ENCODE data around the gene NR1D2. TPM values are rescaled to one million over a fixed set of nuclear protein-coding genes. Genes with fewer than 3 reads are reported as not detected.

Gene NR1D2
- polyA plus RNA-seq, 3 donors: 4.1 to 5.4 (median 5.3) TPM

- Histone ChIP-seq H3K9me3 (replicated peaks in 1 of 2; ENCODE audit: control insufficient read depth in 1 of 2, insufficient read depth in 1 of 2, low read length in 2 of 2) (no peaks in the 10 kb centered on the region), H3K27me3 (ENCODE audit: control insufficient read depth in 2 of 2, insufficient read depth in 2 of 2, low read length in 2 of 2) (no peaks in the 10 kb centered on the region), H3K27ac (ENCODE audit: low read depth in 1 of 2, low read length in 2 of 2) (no peak overlapping the region), H3K4me1 (ENCODE audit: control insufficient read depth in 1 of 2, insufficient read depth in 2 of 2, low read length in 2 of 2) (no peaks in the 10 kb centered on the region), H3K79me2 (ENCODE audit: insufficient read depth, low read length) (no peaks in the 10 kb centered on the region), H3K9ac (ENCODE audit: insufficient read depth, low read length, poor library complexity, severe bottlenecking) (no peak overlapping the region), H3K4me3 (replicated peaks in 1 of 3; ENCODE audit: low read depth in 2 of 3, low read length in 3 of 3) (no peak overlapping the region), H3K36me3 (replicated peaks in 1 of 2; ENCODE audit: control insufficient read depth in 1 of 2, insufficient read depth in 2 of 2, low read length in 2 of 2) (peaks cover 0 to 6% of the 10 kb centered on the region in 2 donors), H4K20me1 (ENCODE audit: insufficient read depth, low read length) (no peaks in the 10 kb centered on the region), H2AFZ (ENCODE audit: insufficient read depth, low read depth, low read length, poor library complexity, severe bottlenecking) (no peak overlapping the region), H3K4me2 (replicated peaks; ENCODE audit: extremely low read depth, low read length, poor library complexity, severe bottlenecking) (no peak overlapping the region)
- intact Hi-C loops (cut with micrococcal nuclease): no loop called here
- Mint-ChIP-seq H3K4me1 (no peaks in the 10 kb centered on the region), H3K36me3 (peaks cover 19 to 23% of the 10 kb centered on the region in 2 donors), H3K27ac (peak overlapping the region in 1 of 7 donors; percentile 11), H3K27me3 (ENCODE audit: low read depth in 3 of 3) (no peaks in the 10 kb centered on the region), H3K9me3 (peaks cover 0 to 2% (median 0%) of the 10 kb centered on the region in 7 donors), H3K4me3 (no peak overlapping the region)
- no peak for TF ChIP-seq CTCF (IDR thresholded peaks at IDR 0.05)
- no peak for DNase-seq
Observed at GRCh38 chr3:23904545-23904944, 40.5 kb upstream of the NR1D2 start.

GRCh38 chr3:23909341-23909740, 35.7 kb upstream of the NR1D2 start:
- Histone ChIP-seq H4K20me1 (ENCODE audit: insufficient read depth, low read length) (no peaks in the 10 kb centered on the region), H3K27me3 (ENCODE audit: control insufficient read depth in 2 of 2, insufficient read depth in 2 of 2, low read length in 2 of 2) (no peaks in the 10 kb centered on the region), H3K4me3 (replicated peaks in 1 of 3; ENCODE audit: low read depth in 2 of 3, low read length in 3 of 3) (no peak overlapping the region), H3K36me3 (replicated peaks in 1 of 2; ENCODE audit: control insufficient read depth in 1 of 2, insufficient read depth in 2 of 2, low read length in 2 of 2) (no peaks in the 10 kb centered on the region), H3K27ac (ENCODE audit: low read depth in 1 of 2, low read length in 2 of 2) (no peak overlapping the region), H2AFZ (ENCODE audit: insufficient read depth, low read depth, low read length, poor library complexity, severe bottlenecking) (no peak overlapping the region), H3K9me3 (replicated peaks in 1 of 2; ENCODE audit: control insufficient read depth in 1 of 2, insufficient read depth in 1 of 2, low read length in 2 of 2) (no peaks in the 10 kb centered on the region), H3K4me2 (replicated peaks; ENCODE audit: extremely low read depth, low read length, poor library complexity, severe bottlenecking) (no peak overlapping the region), H3K79me2 (ENCODE audit: insufficient read depth, low read length) (no peaks in the 10 kb centered on the region), H3K9ac (ENCODE audit: insufficient read depth, low read length, poor library complexity, severe bottlenecking) (no peak overlapping the region), H3K4me1 (ENCODE audit: control insufficient read depth in 1 of 2, insufficient read depth in 2 of 2, low read length in 2 of 2) (no peaks in the 10 kb centered on the region)
- Mint-ChIP-seq H3K27me3 (ENCODE audit: low read depth in 3 of 3) (no peaks in the 10 kb centered on the region), H3K27ac (no peak overlapping the region), H3K36me3 (peaks cover 6 to 13% of the 10 kb centered on the region in 2 donors), H3K9me3 (no peaks in the 10 kb centered on the region), H3K4me1 (no peaks in the 10 kb centered on the region), H3K4me3 (no peak overlapping the region)
- 92% methylated on average over 5 of the region's 7 CpGs for WGBS (ENCODE audit: insufficient coverage)
- intact Hi-C loops (cut with micrococcal nuclease): no loop called here
- no peak for DNase-seq
- TF ChIP-seq CTCF (IDR thresholded peaks at IDR 0.05): no peak
